ENCODE measurements around the gene PCDHGB4.
A peak's percentile ranks its signal among the peaks of the same experiment; 100 is the strongest.

PCDHGB4 gene

GRCh38 chr5:141359790-141360426 lies 27.6 kb upstream of the PCDHGB4 start, which contains the start of gene PCDHGB2:
Gene PCDHGB2 (plus strand): TSS chr5:141359994. CDS start chr5:141360136, 142 bp downstream.
- H3K4me3 ChIP-seq (ENCODE audit: low read depth, low read length), result peak within 1 kb of the TSS; percentile 54
- TF ChIP-seq CTCF (IDR thresholded peaks at IDR 0.05; ENCODE audit: low read depth, low read length, missing control alignments), result peak; percentile 66
- peak; percentile 49 for DNase-seq (ENCODE audit: low read depth)

GRCh38 chr5:141360685-141361084 lies 26.8 kb upstream of the PCDHGB4 start:
- no peak for TF ChIP-seq CTCF (IDR thresholded peaks at IDR 0.05; ENCODE audit: low read depth, low read length, missing control alignments)
- no peak for DNase-seq (ENCODE audit: low read depth)
- peak overlapping the region; percentile 54; the same call in 1 of the 2 replicates for H3K4me3 ChIP-seq (ENCODE audit: low read depth, low read length)

DNA sequence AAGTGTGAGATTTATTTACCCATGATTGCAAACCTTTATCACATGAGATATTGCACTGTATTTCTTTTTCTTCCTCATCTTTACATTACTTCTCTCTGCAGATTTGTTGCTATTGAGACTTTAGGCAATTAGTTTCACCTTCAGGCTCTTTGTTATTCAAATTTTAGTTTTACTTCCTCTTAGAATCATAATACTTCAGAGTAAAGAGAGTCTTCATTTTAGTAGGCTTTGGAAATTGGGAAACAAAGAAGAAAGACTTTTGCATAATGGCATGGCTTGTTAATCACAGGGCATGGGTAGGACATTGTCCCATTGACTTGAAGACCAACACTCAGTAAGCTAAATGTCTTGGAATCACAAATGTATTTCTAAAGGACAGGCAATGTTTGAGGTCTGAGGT lies 24.8 kb upstream of the PCDHGB4 start:
- H3K4me3 ChIP-seq (ENCODE audit: low read depth, low read length), result no peak overlapping the region
- TF ChIP-seq CTCF (IDR thresholded peaks at IDR 0.05; ENCODE audit: low read depth, low read length, missing control alignments), result no peak
- DNase-seq (ENCODE audit: low read depth), result no peak

DNA sequence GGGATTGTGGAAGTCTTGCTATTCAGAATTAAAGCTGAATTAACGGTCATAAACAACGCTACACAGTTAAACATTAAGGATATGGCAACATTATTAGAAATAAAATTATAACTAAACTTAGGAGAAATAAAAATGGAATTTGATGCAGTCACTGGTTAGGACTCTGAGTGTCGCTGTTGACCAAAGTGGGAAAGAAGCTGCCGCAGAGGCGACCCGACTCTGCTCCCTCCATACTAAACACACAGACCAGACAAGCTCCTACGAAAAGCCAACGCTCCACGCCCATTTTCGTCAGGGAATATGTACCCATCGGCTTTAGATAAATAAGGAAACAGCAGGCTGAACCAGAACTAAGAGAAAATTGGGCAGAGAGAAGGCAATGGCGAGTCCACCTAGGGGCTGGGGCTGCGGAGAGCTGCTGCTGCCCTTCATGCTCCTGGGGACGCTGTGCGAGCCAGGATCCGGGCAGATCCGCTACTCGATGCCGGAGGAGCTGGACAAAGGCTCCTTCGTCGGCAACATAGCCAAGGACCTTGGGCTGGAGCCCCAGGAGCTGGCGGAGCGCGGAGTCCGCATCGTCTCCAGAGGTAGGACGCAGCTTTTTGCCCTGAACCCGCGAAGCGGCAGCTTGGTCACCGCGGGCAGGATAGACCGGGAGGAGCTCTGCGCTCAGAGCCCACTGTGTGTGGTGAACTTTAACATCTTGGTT lies 23.4 kb upstream of the PCDHGB4 start, which contains the start of gene PCDHGA5:
Gene PCDHGA5, plus strand, starts transcription at position 211 of the 709 bp plus-strand sequence. Its CDS starts 169 bp downstream, at position 380.
- H3K4me3 ChIP-seq (ENCODE audit: low read depth, low read length), result no peak within 1 kb of the TSS
- DNase-seq (ENCODE audit: low read depth), result no peak
- no peak for TF ChIP-seq CTCF (IDR thresholded peaks at IDR 0.05; ENCODE audit: low read depth, low read length, missing control alignments)

- DNase-seq (ENCODE audit: low read depth), result no peak
- no peak overlapping the region for H3K4me3 ChIP-seq (ENCODE audit: low read depth, low read length)
- TF ChIP-seq CTCF (IDR thresholded peaks at IDR 0.05; ENCODE audit: low read depth, low read length, missing control alignments), result no peak
Observed at GRCh38 chr5:141366016-141366896, 21.2 kb upstream of the PCDHGB4 start.

DNA sequence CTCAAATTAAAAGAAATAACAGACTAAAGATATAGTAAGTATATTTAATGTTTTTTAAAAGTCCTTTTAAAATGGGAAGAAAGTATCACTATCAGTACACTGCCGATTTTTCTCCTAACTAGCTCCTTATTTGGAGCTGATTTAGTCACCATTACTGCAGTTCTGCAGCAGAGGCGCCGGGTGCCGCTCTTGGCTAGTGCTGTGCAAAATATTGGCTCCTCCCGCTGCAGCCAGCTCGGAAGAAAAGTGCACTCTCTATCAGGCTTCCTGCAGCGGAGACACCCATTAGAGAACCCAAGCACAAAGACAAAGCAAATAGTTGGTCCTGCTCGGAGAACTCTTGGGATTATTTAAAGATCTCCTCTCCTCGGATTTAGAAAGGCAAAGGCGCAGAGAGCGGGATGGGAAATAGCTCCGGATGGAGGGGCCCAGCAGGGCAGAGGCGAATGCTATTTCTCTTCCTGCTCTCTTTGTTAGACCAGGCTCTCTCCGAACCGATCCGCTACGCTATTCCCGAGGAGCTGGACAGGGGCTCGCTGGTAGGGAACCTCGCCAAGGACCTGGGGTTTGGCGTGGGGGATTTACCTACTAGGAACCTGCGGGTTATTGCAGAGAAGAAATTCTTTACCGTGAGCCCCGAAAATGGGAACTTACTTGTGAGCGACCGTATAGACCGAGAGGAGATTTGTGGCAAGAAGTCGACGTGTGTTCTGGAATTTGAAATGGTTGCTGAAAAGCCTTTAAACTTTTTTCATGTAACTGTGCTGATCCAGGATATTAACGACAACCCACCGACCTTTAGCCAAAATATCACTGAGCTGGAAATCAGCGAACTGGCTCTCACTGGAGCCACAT lies 17.3 kb upstream of the PCDHGB4 start, which contains the start of gene PCDHGB3:
Gene PCDHGB3, plus strand, starts transcription at position 249 of the 855 bp plus-strand sequence. Its CDS starts 153 bp downstream, at position 402.
- TF ChIP-seq CTCF (IDR thresholded peaks at IDR 0.05; ENCODE audit: low read depth, low read length, missing control alignments), result peak; percentile 72
- peak; percentile 60 for DNase-seq (ENCODE audit: low read depth)
- H3K4me3 ChIP-seq (ENCODE audit: low read depth, low read length), result peak within 1 kb of the TSS; percentile 58

Measured in GM12864 (cell line).